ENCODE data around the gene MAPT. TPM values are rescaled to one million over a fixed set of nuclear protein-coding genes. Genes with fewer than 3 reads are reported as not detected.
A peak's percentile ranks its signal among the peaks of the same experiment; 100 is the strongest.

Gene MAPT
- total and polyA plus RNA-seq, 4 donors, result 0.27 to 3.8 (median 1.8) TPM

DNA sequence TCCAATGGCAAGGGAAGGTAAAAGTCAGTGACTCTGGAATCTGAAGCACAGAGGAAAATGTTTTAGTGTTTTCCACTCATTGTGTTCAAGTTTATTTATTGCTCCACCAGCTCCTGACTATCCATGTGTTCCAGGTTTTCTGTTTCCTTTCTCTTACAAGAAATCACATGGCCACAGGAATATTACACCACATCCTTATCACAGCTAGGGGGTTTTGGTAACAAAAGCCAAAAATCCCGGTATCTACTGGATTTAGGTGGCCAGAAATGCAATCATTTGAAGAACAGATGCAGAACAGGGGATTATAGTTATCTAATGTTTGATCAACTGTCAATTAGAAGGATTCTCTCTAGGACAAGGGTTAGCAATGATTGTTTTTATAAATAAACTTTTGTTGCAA is 152.6 kb downstream of the MAPT start:
- WGBS, 2 donors, result 38 to 61% methylated on average over 1 of the region's 1 CpG
- Histone ChIP-seq H3K27me3 (ENCODE audit: control insufficient read depth in 3 of 3, insufficient read depth in 3 of 3, low read length in 2 of 3) (no peaks in the 10 kb centered on the region), H3K36me3 (ENCODE audit: control insufficient read depth in 4 of 4, insufficient read depth in 4 of 4, low read length in 4 of 4) (peaks cover 10 to 50% (median 21%) of the 10 kb centered on the region in 4 donors), H3K4me3 (no peak overlapping the region), H3K9ac (ENCODE audit: insufficient read depth in 1 of 2, low read length in 2 of 2) (no peak overlapping the region), H3K27ac (ENCODE audit: low read depth in 1 of 2, low read length in 1 of 2) (no peak overlapping the region), H3K9me3 (ENCODE audit: control insufficient read depth in 4 of 4, insufficient read depth in 3 of 4, low read length in 3 of 4) (no peaks in the 10 kb centered on the region), H3K4me1 (ENCODE audit: control insufficient read depth in 5 of 5, insufficient read depth in 5 of 5, low read length in 5 of 5) (peaks cover 0 to 6% (median 0%) of the 10 kb centered on the region in 5 donors)
- TF ChIP-seq, protein P1, sequence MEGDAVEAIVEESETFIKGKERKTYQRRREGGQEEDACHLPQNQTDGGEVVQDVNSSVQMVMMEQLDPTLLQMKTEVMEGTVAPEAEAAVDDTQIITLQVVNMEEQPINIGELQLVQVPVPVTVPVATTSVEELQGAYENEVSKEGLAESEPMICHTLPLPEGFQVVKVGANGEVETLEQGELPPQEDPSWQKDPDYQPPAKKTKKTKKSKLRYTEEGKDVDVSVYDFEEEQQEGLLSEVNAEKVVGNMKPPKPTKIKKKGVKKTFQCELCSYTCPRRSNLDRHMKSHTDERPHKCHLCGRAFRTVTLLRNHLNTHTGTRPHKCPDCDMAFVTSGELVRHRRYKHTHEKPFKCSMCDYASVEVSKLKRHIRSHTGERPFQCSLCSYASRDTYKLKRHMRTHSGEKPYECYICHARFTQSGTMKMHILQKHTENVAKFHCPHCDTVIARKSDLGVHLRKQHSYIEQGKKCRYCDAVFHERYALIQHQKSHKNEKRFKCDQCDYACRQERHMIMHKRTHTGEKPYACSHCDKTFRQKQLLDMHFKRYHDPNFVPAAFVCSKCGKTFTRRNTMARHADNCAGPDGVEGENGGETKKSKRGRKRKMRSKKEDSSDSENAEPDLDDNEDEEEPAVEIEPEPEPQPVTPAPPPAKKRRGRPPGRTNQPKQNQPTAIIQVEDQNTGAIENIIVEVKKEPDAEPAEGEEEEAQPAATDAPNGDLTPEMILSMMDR (IDR thresholded peaks at IDR 0.05; ENCODE audit: control extremely low read depth, extremely low read depth), result no peak
- DNase-seq (peak in 1 of 3 donors; percentile 11), ATAC-seq (ENCODE audit: insufficient read depth, low FRiP score) (no peak)

DNA sequence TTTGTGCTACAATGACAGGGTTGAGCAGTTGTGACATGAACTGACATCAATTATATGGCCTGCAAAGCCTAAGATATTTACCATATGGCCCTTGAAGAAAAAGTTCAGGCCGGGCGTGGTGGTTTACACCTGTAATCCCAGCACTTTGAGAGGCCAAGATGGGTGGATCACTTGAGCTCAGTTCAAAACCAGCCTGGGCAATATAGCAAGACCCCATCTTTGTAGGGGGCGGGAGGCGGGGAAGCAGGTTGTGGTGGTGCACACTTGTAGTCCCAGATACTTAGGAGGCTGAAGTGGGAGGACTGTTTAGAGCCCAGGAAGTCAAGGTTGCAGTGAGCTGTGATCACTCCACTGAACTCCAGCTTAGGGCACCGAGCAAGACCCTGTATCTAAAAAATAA is 153.0 kb downstream of the MAPT start:
- no peaks in the 10 kb centered on the region for H3K9me3 ChIP-seq (ENCODE audit: control insufficient read depth in 4 of 4, insufficient read depth in 3 of 4, low read length in 3 of 4)
- H3K4me3 ChIP-seq, result no peak overlapping the region
- peaks cover 10 to 48% (median 21%) of the 10 kb centered on the region in 4 donors for H3K36me3 ChIP-seq (ENCODE audit: control insufficient read depth in 4 of 4, insufficient read depth in 4 of 4, low read length in 4 of 4)
- no peaks in the 10 kb centered on the region for H3K27me3 ChIP-seq (ENCODE audit: control insufficient read depth in 3 of 3, insufficient read depth in 3 of 3, low read length in 2 of 3)
- TF ChIP-seq, protein P1 (IDR thresholded peaks at IDR 0.05; ENCODE audit: control extremely low read depth, extremely low read depth), result no peak
- peaks cover 0 to 6% (median 0%) of the 10 kb centered on the region in 5 donors for H3K4me1 ChIP-seq (ENCODE audit: control insufficient read depth in 5 of 5, insufficient read depth in 5 of 5, low read length in 5 of 5)
- 96 to 97% methylated on average over 5 of the region's 5 CpGs for WGBS, 2 donors
- ATAC-seq (ENCODE audit: insufficient read depth, low FRiP score) (no peak), DNase-seq (no peak)
- H3K9ac ChIP-seq (ENCODE audit: insufficient read depth in 1 of 2, low read length in 2 of 2), result no peak overlapping the region
- H3K27ac ChIP-seq (ENCODE audit: low read depth in 1 of 2, low read length in 1 of 2), result no peak overlapping the region

DNA sequence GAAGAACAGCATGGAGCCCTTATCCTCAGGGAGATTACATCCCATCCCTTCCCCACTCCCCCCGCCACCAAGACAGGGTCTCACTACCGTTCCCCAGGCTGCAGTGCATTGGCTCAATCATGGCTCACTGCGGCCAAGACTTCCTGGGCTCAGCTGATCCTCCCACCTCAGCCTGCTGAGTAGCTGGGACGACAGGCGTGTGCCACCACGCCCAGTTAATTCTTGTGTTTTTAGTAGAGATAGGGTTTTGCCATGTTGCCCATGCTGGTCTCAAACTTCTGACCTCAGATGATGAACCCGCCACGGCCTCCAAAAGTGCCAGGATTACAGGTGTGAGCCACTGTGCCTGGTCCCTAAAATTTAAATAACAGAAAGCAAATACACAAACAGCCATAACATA is 153.5 kb downstream of the MAPT start:
- 95 to 96% methylated on average over 8 of the region's 8 CpGs for WGBS, 2 donors
- Histone ChIP-seq H3K27ac (ENCODE audit: low read depth in 1 of 2, low read length in 1 of 2) (no peak overlapping the region), H3K36me3 (ENCODE audit: control insufficient read depth in 4 of 4, insufficient read depth in 4 of 4, low read length in 4 of 4) (peaks cover 10 to 47% (median 21%) of the 10 kb centered on the region in 4 donors)

More for the DNA sequence above, 153.5 kb downstream of the MAPT start:
- no peaks in the 10 kb centered on the region for H3K27me3 ChIP-seq (ENCODE audit: control insufficient read depth in 3 of 3, insufficient read depth in 3 of 3, low read length in 2 of 3)
- H3K9me3 ChIP-seq (ENCODE audit: control insufficient read depth in 4 of 4, insufficient read depth in 3 of 4, low read length in 3 of 4), result no peaks in the 10 kb centered on the region
- peaks cover 0 to 6% (median 0%) of the 10 kb centered on the region in 5 donors for H3K4me1 ChIP-seq (ENCODE audit: control insufficient read depth in 5 of 5, insufficient read depth in 5 of 5, low read length in 5 of 5)
- H3K4me3 ChIP-seq, result no peak overlapping the region
- TF ChIP-seq, protein P1 (IDR thresholded peaks at IDR 0.05; ENCODE audit: control extremely low read depth, extremely low read depth), result no peak
- H3K9ac ChIP-seq (ENCODE audit: insufficient read depth in 1 of 2, low read length in 2 of 2), result no peak overlapping the region
- DNase-seq, result no peak
- no peak for ATAC-seq (ENCODE audit: insufficient read depth, low FRiP score)

Measured in lung (tissue), 12 donors.